HG02759 (cell line): ENCODE measurements around the gene FILIP1L.
A peak's percentile ranks its signal among the peaks of the same experiment; 100 is the strongest.

Experiments
- ATAC-seq: cut with Tn5 transposase; IDR thresholded peaks from one replicate; pipeline ENCODE4 v1.9.1; 2021; ENCODE audit warnings: mild to moderate bottlenecking, moderate library complexity; ENCODE audit not compliant: unreplicated experiment

The FILIP1L gene

DNA sequence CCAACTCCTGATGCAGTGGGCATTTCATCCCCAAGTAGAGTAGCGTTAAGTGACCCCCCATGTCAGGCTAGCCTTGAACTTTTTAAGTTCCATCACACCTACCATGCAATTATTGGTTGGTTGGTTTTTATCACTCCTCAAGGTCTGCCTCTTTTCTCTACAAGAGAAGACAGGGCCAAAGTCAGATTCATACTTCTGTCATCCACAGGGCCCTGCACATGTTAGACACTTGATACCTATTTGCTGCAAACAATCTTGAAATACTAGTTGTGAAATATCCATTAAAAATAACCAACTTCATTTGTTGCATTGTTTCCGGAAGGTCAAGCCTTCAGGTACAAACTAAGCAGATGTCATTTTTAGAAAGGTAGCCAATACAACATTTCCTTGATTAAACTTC is 295.5 kb downstream of the FILIP1L start:
- no peak for ATAC-seq

DNA sequence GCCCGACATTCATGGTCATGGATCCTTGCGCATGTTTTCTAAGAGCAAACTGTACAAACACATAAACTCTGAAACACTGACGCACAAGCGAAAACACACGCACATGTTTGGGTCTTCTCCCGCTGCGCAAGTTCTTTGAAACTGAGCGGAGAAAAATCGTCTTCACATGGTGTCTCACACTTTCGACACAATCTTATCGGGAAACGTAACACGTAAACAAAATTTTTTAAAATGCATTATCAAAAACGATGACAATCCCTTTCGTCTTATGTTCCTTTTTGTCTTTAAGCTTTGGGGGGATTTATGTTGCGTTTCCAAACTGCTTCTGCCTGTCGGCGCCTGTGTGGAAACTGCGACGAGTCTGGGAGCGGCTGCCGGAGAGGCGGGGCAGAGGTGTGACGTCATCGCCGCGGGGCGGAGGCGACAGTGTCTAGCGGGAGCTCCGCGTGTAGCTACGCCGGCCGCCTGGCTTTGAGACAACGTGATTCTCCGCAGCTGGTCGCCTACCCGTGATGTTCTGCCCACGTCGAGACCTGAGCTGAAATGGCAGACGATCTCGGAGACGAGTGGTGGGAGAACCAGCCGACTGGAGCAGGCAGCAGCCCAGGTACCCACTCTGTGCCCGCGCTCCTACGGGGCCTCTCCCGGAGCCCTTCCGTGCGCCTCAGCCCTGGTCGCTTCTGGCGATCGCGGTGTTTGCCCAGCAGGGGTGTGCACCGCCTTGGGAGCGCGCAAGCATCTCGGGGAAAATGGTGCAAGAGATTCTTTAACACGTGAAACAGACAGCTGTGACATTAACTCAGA is 296.7 kb downstream of the FILIP1L start, which contains the start of gene CMSS1:
TSS of gene CMSS1 (plus strand) at position 426 of the 804 bp plus-strand sequence.
- peak; percentile 98 for ATAC-seq

DNA sequence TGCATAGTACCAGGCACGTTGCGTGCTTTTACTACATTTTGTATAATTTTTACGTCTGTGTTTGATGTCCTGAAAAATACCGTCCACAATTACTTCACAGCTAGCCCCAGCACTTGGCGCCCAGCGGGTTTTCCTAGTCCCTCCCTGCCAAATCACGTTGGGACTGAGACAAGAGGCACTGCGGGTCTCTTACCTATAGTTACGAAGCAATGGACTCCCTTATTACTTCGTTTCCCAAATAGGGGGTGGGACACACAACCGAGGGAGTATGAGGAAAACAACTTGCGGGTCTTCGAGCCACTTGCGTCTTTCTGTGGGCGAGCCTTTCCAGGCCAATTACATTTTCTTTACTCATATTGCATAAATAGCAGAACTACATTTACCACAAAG is 297.3 kb downstream of the FILIP1L start:
- no peak for ATAC-seq

DNA sequence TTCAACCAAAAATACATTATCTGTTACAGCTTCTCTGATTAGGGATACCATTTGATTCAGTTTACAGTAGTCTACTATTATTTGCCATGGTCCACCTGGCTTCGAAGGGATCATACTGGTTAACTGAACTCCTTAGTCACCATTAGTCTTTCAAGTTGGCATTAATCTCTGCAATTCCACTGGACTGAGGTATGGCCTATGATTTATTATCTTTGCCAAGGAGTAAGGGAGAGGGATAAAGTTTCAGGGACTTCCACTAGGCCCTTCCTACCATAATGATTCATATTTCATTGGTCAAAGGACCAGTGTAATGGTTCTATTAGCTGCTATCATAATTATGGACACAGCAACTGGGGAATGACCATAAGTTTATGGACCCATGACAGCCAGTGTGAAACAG is 303.9 kb downstream of the FILIP1L start:
- no peak for ATAC-seq

DNA sequence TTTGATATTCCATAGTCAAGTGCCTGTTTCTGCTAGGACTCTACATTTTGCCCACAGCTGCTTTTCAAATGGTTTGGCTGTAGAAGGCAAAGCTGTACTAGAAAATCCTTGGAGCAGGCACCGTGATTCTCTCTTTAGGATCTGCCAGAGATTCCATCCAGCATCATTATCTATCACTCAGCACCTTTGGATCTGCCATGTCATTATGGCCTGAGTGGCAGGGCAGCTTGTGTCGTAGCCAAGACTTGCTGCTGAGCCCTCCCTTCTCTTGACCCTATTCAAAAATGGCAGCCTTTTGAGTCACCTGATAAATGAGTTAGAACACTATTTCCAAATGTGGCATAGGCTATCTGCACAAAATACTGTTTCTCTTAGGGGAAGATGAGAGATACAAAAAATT is 304.7 kb downstream of the FILIP1L start:
- no peak for ATAC-seq

DNA sequence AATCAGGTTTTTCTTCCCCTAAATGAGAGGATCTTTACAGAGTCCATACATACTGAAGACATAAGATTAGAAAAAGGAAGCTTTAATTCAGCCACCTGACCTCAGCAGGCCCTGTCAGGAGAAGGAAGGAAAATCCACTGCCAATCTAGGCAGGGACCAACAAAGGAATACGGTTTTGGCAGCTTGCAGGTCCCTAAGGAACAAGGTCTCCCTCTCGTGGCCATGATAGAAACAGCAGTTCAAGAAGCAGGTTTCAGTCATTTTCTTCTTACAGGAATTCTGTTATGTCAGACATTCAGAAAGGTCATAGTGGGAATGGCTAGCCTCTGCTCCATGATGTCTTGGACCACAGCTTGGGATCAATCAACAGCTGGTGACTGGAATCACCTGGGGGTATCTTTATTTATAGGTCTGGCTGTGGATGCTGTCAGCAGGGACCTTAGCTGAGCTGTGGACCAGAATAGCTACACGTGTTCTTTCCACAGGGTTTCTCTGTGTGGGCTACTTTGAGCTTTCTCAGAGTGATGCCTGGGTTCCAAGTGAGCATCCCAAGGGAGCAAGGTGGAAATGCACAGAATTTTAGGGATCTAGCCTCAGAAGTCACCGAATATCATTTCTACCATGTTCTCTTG is 306.0 kb downstream of the FILIP1L start:
- peak; percentile 78 for ATAC-seq

DNA sequence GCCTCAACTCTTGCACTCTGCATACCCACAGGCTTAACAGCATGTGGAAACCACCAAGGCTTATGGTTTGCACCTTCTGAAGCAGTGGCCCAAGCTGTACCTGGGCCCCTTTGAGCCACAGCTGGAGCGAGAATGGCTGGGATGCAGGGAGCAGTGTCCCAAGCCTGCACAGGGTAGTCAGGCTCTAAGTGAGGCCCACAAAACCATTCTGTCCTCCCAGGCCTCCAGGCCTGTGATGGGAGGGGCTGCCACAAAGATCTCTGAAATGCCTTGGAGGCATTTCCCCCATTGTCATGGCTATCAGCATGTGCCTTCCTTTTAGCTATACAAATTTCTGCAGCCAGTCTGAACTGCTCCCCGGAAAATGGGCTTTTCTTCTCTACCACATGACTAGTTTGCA is 309.1 kb downstream of the FILIP1L start:
- no peak for ATAC-seq

DNA sequence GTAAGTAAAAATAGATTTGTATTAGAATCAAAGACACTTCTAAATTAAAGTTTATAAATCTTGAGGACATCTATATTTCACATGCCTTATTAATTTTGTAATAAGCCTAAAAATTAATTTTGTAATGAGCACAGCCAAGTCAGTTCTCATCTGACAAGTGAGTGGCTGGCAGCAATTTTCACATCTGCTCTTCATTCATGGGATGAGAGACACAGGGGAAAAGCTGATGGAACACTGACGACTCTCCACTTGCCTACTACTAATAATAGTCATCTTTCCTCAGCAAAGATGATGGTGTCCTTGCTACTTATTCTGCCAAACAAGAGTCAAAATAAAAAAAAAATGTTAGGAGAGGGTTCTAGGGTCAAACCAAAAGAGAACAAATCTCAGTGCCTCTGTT is 311.0 kb downstream of the FILIP1L start:
- ATAC-seq = no peak

DNA sequence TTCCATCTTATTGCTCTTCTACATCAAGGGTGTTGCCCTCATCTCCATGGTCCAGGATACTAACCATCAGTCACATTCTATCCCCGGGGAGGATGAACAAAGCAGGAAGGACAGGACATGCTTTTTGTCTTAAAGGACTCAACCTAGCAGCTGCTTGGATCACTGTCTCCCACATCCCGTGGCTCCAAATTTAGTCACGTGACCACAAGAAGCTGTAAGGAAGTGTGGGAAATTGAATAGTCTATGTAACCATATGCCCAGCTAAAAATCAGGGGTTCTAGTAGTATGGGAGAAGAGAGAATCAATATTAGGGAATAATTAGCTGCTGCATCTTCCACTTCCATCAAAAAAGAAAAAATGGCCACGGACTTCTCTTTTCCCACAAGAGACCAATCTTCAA is 314.9 kb downstream of the FILIP1L start:
- ATAC-seq = no peak

DNA sequence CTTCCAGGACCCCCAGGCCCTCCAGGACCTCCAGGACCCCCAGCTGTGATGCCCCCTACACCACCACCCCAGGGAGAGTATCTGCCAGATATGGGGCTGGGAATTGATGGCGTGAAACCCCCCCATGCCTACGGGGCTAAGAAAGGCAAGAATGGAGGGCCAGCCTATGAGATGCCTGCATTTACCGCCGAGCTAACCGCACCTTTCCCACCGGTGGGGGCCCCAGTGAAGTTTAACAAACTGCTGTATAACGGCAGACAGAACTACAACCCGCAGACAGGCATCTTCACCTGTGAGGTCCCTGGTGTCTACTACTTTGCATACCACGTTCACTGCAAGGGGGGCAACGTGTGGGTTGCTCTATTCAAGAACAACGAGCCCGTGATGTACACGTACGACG is 318.7 kb downstream of the FILIP1L start:
- no peak for ATAC-seq

DNA sequence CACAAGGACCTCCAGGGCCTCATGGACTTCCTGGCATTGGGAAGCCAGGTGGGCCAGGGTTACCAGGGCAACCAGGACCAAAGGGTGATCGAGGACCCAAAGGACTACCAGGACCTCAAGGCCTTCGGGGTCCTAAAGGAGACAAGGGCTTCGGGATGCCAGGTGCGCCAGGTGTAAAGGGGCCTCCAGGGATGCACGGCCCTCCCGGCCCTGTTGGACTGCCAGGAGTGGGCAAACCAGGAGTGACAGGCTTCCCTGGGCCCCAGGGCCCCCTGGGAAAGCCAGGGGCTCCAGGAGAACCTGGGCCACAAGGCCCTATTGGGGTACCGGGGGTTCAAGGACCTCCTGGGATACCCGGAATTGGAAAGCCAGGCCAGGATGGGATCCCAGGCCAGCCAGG is 319.8 kb downstream of the FILIP1L start:
- no peak for ATAC-seq

DNA sequence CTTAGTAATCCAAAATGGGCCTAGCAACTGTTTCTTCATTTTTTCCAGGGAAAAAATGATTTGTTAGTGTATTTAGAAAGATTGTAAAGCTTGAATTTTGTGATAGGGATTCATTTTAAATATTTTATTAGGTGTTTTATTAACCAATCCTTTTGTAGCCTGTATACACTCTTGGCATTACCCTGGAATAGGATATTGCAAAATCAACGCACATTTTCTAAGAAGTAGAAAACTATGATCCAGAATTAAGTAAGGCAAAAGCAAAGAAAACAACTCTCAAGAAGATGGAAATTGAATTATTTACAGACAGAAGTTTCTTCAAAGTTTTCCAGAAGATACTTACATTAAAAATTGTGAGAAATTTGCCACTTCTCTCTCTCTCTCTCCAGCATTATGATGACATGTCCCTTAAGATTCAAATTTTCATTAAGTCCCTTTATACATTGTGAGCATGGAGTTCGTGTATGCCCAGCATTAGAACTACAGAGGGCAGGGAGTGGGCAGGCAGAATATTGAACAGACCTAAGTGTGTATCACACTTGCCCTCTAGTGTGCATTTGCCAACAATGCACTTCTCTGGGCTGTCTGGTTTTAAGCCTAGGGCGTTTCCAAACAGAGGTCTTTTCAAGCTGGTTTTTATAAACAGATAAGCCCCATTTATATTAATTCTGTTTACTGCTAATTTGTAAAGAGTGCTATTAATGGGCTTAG is 325.1 kb downstream of the FILIP1L start:
- peak; percentile 93 for ATAC-seq
